Fibroblast of peridontal ligament (primary cell): ENCODE measurements around the gene LYPD6.
"Not testable (repeated sequence)": the region's sequence is repeated elsewhere in the genome, so short reads cannot be mapped to it uniquely, and the experiment has no call there.

Experiments
- DNase-seq: peaks from one replicate; pipeline ENCODE4 v3.0.0-alpha.2; 2010; ENCODE audit errors: extremely low read depth

Gene LYPD6

DNA sequence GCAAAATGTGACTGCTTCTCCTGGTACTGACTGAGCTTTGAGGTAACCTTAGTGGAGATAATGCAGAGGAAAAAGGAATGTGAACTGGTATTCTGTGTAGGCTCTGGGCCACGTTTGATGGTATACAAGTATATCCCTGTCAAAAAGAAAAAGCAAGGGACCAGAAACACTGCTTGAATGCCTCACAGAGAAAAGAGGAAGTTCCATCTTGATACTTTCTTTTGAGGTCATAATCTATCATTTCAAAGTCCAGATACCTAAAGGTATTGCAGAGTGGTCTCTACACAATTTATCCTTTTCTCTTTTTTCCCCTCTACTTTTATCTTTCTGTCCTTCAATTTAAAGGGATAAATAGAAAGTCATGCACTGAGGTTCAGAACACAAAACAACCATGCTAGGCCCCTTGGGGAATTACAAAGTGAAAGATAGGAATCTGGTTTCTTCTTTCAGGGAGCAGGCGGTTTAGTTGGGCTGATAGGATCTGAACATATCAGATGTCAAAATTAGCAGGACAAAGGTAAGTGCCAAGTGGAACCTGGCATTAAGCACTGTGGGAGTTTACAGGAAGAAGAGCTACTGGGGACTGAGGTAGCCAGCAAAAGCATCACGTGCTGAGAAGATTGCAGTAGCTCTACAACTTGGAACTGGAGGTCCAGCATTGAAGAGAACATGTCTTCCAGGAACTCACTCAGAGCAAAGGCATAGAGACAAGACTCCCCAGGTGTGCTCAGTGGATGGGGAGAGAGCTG lies 121.2 kb downstream of the LYPD6 start:
- DNase-seq, result no peak

DNA sequence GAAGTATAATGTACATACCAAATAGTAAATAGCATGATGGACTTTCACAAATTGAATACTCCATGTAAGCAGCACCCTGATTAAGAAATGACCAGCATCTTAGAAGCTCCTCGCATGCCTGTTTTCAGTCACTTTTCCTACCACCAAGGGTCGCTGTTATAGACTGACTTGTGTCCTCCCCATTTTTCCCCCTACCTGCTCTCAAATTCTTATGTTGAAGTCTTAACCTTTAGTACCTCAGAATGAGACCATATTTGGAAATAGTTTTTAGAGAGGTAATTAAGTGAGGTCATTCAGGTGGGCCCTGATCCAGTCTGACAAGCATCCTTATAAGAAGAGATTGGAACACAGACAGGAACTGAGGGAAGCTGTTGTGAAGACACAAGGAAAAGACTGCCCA lies 125.9 kb downstream of the LYPD6 start:
- no peak for DNase-seq

DNA sequence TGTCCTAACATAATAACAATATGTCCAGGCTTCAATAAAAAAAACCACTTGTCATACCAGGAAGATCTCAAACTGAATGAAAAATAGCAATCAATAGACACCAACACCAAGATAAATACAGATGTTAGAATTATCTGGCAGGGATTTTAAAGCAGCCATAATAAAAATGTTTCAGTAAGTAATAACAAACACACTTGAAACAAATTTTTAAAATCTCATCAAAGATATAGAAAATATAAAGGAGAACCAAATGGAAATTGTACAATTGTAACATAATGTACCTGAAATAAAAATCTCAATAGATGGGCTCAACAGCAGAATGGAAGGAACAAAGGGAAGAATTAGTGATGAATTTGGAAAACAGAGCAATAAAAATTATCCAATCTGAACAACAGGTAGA lies 128.1 kb downstream of the LYPD6 start:
- no peak for DNase-seq

DNA sequence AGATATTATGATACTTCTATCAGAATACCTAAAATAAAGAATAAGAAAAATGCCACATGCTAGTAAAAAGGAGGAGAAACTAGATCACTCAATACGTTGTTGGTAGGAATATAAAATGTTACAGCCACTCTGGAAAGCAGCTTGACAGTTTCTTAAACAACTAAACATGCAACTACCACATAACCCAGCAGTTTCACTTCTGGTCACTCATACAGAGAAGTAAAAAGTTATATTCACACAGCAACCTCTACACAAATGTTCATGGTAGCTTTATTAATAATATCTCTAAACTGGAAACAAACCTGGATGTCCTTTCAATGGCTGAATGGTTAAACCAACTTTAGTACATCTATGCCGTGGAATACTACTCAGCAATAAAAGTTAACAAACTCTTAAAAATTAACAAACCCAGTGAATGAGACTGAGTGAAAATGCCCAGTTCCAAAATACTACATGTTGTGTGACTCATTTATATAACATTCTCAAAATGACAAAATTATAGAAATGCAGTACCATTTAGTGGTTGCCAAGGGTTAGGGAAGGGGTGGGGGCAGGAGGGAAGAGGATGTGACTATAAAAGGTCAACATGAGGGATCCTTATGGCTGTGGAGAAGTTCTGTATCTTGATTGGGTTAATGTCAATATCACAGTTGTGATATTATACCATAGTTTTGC lies 133.1 kb downstream of the LYPD6 start:
- no peak for DNase-seq

DNA sequence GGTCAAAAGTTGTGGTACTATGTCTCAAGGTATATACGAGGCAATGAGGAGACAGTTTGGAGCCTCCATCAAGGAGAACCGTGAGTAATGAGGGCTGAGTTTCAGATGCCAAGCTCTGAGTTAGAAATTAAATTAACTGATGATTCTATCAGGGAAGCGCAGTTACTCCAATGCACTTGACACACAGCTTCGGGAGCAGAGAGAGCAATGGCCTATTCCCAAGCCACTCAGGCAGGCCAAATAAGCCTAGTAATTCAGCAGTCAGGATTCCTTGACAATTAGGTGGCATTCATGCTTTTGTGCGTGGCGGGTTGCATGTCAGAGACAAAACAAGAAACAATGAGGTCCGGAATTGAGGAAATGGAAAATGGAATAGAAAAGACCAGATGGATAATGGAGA lies 134.0 kb downstream of the LYPD6 start:
- DNase-seq, result no peak

DNA sequence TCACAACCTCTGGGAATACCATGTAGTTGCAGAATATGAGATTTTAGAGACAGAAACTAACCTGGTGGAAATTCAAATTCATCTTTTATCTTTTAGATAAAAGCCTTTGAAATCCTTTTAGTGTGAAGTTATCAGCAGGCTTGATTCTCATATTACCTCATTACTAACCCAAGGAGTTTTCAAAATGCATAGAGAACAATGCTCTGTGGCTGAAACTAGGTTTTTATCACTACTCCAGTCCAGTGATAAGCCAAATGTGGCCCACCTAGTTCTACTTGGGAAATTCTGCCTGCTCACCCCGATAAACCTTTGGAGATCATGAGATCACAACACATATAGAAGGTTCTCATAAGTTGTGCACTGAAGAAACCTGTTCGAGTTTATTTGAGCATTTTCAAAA lies 135.5 kb downstream of the LYPD6 start:
- no peak for DNase-seq

DNA sequence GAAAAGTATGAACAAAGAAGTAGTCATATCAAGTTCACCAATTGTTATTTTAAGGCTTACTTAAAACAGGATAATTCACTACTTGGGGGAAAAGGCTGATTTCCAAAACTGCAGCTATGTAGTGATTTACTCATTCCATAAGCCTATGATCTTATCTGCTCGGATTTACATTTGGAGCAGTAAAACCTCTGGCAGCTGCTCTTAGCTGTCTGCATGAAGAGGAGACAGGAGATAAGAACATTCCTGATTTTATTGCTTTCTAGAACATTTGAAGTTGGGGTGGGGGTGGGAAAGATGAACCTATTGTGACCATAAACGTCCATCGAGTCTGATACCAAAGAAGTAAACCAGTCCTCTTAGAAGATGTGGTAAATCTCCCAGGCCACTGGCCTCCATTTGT lies 136.2 kb downstream of the LYPD6 start:
- DNase-seq, result no peak

DNA sequence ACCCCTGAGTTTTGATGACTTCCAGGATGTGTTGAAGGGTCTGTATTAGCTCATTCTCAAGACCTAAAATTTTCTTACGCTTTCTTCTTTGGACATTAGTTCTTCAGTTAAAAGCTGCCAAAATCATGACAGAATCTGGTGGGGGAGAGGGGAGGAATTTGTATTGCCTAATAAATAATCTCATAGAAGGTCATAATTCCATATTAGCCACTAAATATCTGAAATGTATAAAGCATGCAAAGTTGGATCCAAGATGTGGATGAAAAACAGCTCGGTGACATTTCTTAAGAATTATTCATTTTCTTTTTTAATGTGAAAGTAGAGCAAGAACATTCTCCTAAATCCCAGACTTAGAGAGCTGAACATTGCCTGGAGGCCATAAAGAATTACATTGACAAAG lies 137.0 kb downstream of the LYPD6 start:
- DNase-seq, result no peak

DNA sequence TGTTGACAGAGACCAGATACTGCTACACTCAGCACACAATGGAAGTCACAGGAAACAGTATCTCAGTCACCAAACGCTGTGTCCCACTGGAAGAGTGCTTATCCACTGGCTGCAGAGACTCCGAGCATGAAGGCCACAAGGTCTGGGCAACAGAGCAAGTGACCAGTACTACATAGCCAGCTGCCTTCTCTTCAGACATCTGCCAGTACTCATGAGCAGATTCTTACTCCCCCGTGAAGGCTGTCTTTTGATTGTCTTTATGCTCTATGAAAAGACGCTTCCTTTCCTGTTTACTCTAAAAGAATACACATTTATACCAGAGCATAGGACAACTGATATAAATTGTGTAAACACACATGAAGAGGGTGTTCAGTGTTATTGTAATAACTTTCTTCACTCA lies 138.2 kb downstream of the LYPD6 start:
- DNase-seq, result no peak

DNA sequence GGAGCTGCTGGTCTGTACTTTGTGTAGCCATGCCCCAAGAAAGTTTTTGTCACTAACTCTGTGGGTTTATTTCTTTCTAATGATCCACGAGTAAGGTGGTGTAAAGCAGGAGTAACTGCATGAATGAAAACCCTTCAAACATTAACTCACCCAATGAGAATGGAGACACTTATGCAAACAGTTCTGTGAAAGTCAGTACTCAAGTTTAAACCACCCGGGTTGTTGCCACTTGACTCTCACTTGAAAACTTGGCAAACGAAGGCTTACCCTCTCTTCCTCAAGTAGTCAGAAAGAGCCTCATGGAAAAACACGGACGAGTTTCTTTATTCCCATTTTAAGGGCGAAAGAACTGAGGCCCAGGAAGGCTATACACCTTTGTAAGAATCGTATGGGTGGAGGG lies 139.7 kb downstream of the LYPD6 start:
- DNase-seq, result no peak

DNA sequence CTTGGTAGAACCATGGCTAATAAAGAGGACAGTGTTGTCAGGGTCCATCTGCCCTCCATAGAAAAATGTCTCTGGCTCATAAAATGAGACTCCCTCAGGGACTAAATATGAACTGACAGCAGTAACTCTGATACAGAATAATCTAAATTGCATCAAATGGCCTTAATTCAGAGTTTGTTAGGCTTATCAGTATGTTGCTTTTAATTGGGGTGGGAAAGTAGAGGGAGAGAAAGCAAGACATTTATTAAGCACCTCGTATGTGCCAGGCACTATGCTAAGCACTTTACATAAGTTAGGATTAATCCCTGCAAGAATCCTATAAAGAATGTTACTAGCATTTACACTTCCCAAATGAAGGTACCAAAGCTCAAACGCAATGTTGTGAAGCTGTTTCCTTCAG lies 142.0 kb downstream of the LYPD6 start:
- DNase-seq, result no peak

DNA sequence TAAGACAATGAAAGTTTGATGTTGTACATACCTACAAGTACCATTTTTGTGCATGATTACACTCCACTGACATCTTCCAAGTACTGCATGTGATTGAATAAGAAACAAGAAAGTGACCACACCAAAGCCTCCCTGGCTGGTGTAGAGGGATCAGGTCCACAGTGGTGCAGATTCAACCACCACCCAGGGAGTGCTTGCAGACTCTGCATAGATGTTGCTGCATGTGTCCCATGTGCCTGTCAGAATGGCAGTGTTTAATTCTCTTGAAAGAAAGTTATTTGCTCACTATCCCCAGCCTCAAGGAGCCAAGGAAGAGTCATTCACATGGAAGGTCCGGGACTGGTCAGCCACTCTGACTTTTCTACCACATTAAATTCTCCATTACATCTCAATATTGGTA lies 142.7 kb downstream of the LYPD6 start:
- no peak for DNase-seq

DNA sequence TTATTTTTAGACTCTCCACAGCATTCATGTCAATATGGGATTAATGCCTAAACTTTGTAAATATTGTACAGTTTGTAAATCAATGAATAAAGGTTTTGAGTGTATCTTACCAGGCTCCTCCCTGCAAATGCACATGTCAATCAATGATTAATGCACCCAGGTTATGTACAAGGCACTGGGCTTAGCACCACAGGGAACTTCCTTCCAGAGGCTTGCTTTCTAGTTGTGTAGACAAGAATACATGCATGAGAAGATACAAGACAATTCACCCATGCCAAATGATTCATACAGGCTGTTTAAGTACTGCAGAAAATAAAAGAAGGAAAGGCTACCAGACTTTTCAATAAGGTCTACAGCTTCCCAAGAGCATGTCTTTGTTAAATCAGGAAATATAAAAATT lies 143.1 kb downstream of the LYPD6 start:
- DNase-seq, result no peak

DNA sequence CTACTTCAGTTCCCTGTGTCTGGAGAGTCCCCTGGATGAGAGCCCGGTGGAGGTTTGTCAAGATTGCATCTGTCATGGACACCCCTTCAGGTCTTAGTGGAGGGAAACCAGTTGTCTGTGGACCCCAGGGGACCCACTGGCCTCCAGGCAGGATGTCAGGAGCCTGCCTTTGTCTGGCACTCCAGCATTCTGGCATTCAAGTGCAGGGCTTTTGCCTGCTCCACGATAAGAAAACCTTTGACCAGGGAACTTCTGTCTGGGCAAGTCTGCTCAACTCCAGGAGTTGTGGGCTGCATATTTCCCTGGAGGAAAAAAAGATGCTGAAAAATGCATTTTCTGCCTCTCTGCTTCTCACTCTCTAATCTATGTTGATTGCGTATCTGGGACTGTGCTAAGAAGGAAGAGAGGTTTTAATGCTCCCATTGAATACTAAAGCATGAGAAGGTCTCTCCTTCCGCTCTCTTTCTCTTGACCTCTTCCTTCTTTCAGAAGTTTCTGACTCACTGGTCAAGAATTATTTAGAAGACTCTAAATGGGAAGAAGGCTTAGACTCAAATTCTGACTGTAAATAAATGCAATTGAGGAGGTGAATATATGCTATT lies 152.7 kb downstream of the LYPD6 start:
- DNase-seq, result peak; percentile 3

DNA sequence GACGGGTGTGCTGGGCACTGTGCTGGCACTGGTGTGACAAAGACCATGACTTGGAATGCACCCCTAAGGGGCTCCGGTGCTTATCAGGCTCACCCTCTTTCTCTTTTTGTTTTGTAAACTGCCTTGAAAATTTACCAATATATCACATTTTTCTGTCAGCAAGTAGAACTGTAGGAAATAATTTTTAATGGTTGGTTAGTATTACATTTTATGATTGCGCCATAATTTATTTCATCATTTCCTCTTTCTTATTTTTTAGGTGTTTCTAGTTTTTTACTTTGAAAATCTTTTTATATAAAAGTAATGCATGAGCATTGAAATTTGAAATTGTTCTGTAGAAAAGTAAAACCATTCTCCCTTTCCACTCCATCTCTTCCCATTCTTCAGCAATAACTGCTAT lies 156.3 kb downstream of the LYPD6 start:
- no peak for DNase-seq

DNA sequence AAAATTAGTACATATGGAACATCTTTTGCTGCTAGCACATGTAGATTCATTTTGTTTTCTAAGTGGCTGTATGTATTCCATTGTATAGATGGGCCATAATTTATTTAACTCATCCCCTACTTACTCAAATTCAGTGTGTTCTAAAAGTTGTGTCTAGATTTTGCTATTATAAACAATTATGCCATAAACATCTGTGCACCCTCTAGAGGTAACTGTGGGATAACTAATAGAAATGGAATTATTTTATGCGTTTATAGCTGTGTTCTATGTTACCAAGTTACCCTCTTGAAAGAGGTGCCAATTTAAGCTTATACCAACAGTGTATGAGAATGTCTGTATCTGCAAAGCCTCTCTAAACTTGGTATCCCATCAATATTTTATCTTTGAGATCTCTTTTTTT lies 156.8 kb downstream of the LYPD6 start:
- no peak for DNase-seq

DNA sequence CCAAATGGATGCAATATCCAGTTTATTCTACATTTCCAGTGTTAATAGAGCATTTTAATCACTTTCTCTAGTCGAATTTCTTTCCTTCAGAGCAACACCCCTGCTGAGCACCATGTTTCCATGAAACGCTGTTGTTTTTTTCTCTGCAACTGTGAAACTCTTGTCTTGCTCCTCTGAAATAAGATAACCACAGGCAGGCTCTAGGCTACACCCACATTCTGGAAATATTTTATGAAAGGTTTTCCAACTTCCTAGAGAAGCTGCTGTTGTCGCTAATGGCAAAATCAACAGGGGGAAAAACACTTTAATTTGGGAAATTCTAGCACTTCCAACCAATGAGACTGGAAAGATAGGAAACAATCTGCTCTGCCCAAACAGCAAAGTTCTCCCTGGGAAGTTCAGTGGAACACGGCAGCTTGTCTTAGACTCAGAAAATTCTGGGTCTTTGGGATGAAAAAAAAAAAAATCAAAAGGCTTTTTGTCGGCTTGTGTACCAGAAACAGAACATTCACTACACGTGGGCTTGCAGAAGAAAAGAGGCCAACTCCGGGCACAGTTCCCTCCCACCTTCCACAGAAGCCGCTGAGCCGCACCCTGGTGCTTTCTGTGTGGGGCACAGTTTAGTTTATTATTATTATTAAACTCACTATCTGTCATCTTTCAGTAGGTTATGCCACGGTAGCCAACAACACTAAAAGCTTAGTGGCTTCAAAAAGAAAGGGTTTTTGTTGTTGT lies 158.5 kb downstream of the LYPD6 start:
- DNase-seq, result no peak

DNA sequence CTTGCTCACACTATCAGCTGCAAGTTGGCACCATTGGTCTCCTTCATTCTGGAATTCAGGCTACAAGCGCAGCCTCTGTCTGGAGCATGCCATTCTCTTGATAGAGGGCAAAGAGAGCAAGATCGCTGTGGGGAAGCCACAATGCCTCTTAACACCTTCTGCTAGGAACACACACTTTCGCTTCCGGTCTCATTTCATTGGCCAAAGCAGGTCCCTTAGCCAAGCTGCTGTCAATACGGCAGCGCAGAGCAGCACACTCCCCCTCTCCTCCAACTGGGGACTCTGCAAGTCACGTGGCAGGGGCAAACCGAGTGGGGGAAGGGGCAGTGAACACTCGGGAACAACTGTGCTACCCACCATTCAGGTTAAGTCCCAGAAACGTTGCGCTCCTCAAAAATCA lies 159.1 kb downstream of the LYPD6 start:
- no peak for DNase-seq

DNA sequence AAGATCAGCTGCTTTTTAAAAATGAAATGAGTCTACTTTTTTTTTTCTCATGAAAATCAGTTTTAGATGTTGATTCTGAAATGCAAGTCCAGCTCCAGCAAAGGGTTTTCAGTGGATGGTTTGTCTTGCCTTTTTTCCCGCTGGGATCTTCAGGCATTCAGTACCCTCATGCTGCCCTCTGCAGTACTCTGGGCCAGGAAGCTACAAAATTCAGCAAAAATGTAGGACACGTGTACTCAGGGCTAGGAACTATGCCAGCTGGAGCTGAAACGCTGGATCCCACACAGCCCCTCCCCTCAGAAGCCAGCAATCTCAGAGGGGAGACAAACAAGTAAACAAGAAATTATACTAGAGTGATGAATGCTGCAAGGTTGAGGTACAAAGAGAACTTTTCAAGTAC lies 159.9 kb downstream of the LYPD6 start:
- peak; percentile 48 for DNase-seq

DNA sequence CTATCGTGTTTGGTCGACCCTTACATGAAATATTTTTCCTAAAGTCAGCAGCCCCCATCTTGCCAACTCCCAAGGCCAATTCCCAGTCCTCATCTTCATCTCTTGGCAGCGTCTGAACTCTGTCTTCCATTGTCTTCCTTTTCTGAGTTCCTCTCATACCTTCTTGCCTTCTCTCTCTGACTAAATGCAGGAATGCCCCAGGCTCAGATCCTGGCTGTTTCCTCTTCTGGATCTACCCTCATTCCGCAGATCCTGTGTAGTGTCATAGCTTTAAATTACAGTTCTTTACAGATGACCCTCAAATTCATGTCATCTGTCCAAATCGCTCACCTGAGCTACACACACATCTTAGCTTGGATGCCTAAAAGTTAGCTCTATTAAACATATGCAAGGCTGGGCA lies 162.5 kb downstream of the LYPD6 start:
- no peak for DNase-seq

DNA sequence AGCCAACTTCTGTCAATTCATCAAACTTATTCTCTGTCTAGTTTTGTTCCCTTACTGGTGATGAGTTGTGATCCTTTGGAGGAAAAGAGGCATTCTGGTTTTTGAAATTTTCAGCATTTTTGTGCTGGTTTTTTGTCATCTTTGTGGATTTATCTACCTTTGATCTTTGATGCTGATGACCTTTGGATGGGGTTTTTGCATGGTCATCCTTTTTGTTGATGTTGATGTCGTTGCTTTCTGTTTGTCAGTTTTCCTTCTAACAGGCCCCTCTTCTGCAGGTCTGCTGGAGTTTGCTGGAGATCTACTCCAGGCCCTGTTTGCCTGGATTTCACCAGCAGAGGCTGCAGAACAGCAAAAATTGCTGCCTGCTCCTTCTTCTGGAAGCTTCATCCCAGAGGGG lies 168.8 kb downstream of the LYPD6 start:
- not testable (repeated sequence) for DNase-seq

DNA sequence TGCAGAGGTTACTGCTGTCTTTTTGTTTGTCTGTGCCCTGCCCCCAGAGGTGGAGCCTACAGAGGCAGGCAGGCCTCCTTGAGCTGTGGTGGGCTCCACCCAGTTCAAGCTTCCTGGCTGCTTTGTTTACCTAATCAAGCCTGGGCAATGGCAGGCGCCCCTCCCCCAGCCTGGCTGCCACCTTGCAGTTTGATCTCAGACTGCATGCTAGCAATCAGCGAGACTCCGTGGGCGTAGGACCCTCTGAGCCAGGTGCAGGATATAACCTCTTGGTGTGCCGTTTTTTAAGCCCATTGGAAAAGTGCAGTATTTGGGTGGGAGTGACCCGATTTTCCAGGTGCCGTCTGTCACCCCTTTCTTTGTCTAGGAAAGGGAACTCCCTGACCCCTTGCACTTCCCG lies 176.4 kb downstream of the LYPD6 start:
- not testable (repeated sequence) for DNase-seq

DNA sequence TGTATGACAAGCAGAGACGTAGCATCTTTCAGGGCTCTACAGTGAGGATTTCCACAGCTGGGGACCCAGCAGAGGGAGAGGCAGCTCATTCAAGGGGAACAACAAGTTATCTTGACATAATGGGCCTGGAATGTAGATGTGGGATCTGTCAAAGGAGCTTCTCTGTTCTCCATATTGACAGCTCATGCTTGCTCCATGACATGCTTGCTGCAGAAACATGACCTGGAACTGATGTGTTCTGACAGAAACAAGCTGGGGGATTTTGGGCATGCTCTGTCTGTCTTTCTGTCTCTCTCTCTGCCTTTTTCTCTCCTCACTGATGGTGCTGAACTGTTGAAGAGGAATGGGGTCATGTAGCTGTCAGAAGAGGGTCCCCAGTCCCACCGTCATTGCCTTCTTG lies 177.6 kb downstream of the LYPD6 start:
- no peak for DNase-seq
